Measurements from ENCODE around the gene RASGEF1C.
A peak's percentile ranks its signal among the peaks of the same experiment; 100 is the strongest.

The RASGEF1C gene

DNA sequence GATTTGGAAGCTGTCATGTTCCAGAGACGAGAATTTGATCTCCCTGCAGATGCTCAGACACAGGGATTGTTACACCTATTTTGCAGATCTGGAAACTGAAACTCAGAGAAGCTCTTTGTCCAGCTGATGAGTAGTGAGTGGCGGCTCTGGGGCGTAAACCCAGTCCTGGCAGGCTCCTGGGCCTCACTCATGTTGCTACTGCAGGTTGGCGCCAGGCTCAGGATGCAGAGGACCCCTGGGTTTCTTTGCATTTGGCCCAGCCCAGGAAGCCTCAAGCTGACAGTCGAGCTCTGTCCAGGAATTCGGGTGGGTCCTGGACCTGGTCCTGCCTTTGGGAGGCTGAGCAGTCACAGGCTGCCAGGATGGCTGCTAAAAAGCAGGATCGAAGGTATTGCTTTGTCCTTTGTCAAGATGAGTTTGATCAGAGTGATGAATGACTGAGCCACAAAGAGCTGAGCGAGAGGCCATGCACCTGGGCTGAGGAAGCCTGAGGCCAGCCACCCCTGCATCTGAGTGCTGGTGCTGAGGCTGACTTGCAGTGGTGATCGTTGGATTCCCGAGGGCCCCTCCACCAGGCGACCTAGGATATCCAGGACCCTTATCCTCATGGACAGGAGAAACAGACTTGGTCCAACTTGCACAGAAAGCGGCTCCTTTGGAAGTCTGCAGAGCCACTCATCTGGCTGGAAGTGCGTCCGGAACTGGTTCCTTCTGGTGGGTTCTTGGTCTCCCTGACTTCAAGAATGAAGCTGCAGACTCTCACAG, 129.1 kb downstream of the RASGEF1C start:
- DNase-seq = no peak

DNA sequence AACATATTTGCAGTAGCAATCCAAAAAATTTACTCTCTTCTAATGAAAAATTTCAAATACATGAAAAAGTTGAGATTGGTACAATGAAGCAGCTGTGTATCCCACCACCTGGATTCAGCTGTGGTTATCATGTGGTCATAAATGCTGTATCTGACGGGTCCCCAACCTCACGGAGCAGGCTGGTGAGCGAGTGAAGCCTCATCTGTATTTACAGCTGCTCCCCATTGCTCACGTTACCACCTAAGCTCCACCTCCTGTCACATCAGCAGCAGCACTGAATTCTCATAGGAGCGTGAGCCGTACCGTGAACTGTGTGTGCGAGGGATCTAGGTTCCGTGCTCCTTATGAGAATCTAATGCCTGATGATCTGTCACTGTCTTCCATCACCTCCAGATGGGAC, 130.7 kb downstream of the RASGEF1C start:
- DNase-seq = no peak

GRCh38 chr5:180077594-180078284, 131.3 kb downstream of the RASGEF1C start:
- DNase-seq = no peak

DNA sequence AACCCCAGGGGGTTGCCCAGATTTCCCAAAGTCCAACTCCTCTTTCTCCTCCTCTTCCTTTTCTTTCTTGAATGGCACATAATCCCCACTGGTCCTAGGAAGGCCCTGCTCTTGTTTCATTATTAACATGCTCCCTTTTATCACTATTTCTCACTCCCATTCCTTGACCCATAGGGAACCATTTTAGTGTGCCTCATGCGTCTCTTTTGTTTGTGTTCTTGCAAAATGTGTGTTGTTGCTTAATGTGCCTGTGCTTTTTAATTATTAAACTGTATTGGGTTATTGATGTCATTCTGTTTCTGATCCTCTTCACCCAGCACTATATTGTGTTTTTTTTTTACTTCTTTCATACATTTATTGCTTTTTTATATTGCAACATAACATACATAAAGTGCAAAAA, 133.3 kb downstream of the RASGEF1C start:
- DNase-seq = no peak

- DNase-seq = no peak
Measured at GRCh38 chr5:180074462-180074861, 134.5 kb downstream of the RASGEF1C start.

DNA sequence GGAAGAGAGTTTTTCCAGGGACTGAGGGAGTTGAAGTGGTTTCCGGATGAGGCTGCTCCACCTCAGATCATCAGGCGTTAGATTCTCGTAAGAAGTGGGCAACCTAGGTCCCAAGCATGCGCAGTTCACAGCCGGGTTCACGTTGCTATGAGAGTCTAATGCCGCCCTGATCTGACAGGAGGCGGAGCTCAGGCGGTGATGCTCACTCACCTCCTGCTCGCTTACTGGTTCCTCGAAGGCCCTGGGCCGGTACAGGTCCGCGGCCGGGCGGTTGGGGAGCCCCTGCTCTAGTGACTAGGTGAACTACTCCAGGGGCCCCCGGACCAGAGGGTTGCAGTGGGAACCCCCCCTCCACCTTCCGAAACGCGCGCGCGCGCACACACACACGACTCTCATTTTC, 136.5 kb downstream of the RASGEF1C start:
- no peak for DNase-seq

DNA sequence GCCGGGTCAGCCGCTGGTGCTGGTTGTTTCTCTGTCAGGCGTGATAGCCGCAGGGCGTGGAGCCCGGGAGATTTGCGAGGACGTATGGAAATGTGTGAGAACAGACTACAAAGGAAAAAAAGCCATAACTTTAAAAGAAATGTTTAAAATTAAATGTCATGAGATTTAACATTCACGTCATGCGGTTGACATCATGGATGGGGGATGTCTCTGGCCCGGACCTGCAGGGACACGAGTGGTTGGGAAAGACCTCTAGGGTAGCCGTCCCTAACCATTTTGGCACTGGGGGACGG, 136.8 kb downstream of the RASGEF1C start:
- no peak for DNase-seq

DNA sequence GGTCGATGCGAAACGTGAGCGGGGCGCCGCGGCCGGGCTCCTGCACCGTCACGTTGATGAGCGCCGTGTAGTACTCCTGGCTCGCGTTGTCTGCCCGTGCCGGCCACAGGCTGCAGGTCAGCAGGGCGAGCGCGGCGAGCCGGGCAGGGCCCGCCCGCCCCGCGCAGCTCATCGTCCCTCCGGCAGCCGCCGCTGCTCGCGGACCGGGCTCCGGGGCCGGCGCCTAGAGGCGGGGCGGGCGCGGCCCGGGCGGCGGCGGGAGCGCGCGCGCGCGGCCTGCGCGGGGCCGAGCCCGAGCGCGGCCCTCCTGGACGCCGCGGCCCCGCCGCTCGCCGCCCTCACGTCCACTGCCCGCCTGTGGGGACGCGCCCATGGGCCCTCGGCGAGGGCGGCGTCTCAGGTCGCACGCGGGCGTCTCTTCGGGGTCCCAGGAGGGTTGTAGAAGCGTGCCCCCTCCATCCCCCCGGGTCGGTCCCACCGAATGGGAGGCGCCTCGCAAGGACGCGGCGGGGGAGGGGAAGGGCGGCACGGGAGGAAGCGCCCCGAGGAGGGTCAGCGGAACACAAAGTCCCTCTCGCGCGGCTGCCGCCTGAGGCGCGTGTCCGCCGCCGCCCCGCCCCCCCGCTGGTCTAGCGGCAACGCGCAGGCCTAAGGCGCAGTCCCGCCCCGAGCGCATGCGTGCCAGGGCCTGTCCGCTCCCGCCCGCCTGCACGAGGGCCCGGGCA, 137.3 kb downstream of the RASGEF1C start, which contains the start of gene RNF130:
RNF130 (minus strand) TSS at position 229 of the 725 bp plus-strand sequence; CDS start at position 172, 57 bp downstream.
- DNase-seq = peak; percentile 95

- peak; percentile 65 for DNase-seq
Measured at GRCh38 chr5:180070756-180071530, 138.1 kb downstream of the RASGEF1C start.

DNA sequence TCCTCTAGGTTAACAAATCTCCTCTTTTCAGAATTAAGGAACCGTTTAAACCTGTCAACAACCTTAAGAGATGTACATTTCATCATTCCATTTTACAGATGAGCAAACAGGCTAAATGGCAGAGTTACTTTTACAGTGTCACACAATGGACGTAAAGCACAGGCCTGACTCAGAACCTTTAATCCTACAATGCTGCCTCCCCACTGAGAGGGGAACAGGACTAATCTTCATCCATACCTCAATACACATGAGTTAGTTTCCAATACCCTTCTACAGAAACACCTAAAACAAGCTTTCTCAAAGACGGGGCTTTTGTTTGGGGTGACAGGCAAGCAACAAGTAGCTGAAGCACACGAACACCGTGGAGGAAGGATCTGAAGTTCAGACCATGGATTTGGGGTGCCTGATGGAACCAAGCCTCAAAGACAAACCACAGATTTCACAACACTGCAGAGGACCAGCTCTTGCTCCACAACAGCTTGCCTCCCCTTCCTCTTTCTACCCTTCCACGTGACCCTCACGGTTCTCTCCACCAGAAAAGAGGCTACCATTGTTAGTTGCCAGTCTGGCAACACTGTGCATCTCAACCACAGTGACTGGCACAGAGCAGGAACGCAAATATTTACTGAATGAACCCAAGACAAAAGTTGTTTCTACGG, 139.3 kb downstream of the RASGEF1C start:
- no peak for DNase-seq

DNA sequence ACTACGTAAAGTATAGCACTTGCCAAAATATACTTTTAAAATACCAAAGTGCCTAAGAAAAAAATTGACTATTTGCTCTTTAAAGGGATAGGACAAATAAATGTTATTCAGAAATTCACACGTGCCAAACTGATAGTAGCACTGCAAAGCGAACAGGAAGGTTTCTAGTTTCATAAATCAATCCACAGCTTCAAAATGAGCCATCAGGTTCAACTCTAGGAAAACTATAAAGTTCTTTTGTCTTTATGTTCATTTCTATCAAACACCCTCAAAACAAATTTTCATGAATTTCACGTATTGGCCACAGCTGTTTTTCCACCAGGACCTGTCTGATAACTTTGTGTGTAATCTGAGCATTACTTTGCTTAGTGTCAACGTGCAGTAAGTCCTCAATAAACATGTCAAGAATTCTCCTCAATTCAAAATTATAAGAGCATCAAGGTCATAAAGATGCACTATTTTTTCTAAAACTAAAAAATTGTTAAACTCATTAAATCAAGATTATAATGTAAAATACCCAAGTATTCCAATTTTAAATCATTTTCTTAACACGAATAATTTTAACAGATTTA, 140.4 kb downstream of the RASGEF1C start:
- no peak for DNase-seq

DNA sequence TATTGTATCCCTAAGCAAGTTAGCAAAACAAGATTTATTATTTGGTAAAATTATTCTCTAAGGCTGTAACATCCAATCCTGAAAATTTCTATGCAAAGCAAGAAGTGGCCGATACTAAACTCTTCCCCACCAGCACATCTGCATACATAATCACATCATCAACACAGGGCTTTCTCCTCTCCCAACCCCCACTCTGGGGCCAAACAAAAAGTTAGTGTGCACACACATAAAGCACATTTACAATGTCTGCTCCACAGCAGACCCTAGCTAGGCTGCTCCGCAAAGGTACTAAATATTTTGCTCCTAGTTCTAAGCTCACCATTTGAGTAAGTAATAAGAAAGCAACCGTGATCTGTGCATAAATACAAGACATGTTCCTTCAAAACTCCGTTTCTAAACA, 141.0 kb downstream of the RASGEF1C start:
- DNase-seq = no peak

- DNase-seq = no peak
Measured at GRCh38 chr5:180060192-180060591, 148.8 kb downstream of the RASGEF1C start.

DNA sequence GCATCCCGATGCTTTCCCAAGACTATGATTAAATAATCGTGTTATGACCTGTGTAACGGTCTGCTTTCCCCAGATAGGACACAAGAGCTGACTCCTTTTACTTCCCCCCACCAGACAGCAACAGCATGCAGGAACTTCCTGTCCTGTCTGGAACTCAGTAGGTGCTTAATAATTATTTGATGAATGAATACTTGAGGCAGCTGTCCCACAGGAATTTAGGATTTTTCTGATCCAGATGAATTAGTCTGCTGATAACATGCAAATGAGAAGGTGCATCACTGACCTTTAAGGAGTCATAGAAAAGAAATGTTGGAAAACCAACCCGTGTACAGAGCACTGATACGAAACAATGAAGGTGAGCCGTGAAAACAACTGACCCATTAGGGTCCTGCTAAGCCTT, 149.7 kb downstream of the RASGEF1C start:
- DNase-seq = no peak

GRCh38 chr5:180056153-180056552, 152.9 kb downstream of the RASGEF1C start:
- no peak for DNase-seq

- DNase-seq = no peak
Measured at GRCh38 chr5:180054226-180054625, 154.8 kb downstream of the RASGEF1C start.

- no peak for DNase-seq
Measured at GRCh38 chr5:180053061-180053602, 155.9 kb downstream of the RASGEF1C start.

GRCh38 chr5:180052211-180052818, 156.7 kb downstream of the RASGEF1C start:
- DNase-seq = no peak

Data from left hindlimb (tissue), 1 donor.